Gastrocnemius medialis (tissue), 4 donors: ENCODE results near the gene C1QTNF6. TPM values are rescaled to one million over a fixed set of nuclear protein-coding genes. Genes with fewer than 3 reads are reported as not detected.

Source experiments
- ATAC-seq, 2 donors: fragments of 150-250 bp; one replicate each; pipeline ENCODE4 v1.9.1; 2016
- DNase-seq, 2 donors: peaks; one replicate each; pipeline ENCODE4 v3.0.0-alpha.2; 2019
- H3K27ac ChIP-seq, 4 donors: fragments of 200-600 bp; sonication (generic); 1 replicate in 1 of 4; 2 replicates in 3 of 4; pipeline ENCODE4 v1.5.1; 2016 to 2018; ENCODE audit warnings: mild to moderate bottlenecking in 2 of 4, moderate library complexity in 1 of 4
- H3K27me3 ChIP-seq, 3 donors: fragments of 200-600 bp; sonication (generic) in 2 of 3; 1 replicate in 1 of 3; 2 replicates in 2 of 3; pipeline versions ENCODE4 v1.5.1 to v1.6.0; 2016 to 2019; ENCODE audit warnings: mild to moderate bottlenecking in 1 of 3, moderate library complexity in 1 of 3
- H3K36me3 ChIP-seq, 2 donors: fragments of 200-600 bp; sonication (generic) in 1 of 2; one replicate each; pipeline ENCODE4 v1.5.1; 2017 to 2018
- H3K4me1 ChIP-seq, 2 donors: fragments of 200-600 bp; sonication (generic) in 1 of 2; one replicate each; pipeline ENCODE4 v1.5.1; 2016 to 2017; ENCODE audit warnings: mild to moderate bottlenecking in 2 of 2
- H3K4me3 ChIP-seq, 4 donors: fragments of 200-600 bp; sonication (generic) in 3 of 4; 1 replicate in 1 of 4; 2 replicates in 3 of 4; pipeline ENCODE4 v1.5.1; 2016 to 2019; ENCODE audit warnings: mild to moderate bottlenecking in 2 of 4
- H3K9me3 ChIP-seq, 3 donors: fragments of 200-600 bp; sonication (generic) in 2 of 3; 1 replicate in 1 of 3; 2 replicates in 2 of 3; pipeline ENCODE4 v1.5.1; 2016 to 2019
- CTCF ChIP-seq, 5 experiments: fragments of 450-650 bp in 3 of 5; fragments of 200-600 bp in 2 of 5; sonication (generic) in 2 of 5; IDR thresholded peaks in 4 of 5; conservative IDR thresholded peaks in 1 of 5; 1 replicate in 4 of 5; 2 replicates in 1 of 5; pipeline ENCODE4 v1.5.1; 2016 to 2019; ENCODE audit warnings: antibody characterized with exemption in 5 of 5, mild to moderate bottlenecking in 3 of 5, moderate library complexity in 3 of 5
- POLR2A ChIP-seq, 2 donors: fragments of 450-650 bp; IDR thresholded peaks; one replicate each; pipeline ENCODE4 v1.6.1; 2017; ENCODE audit warnings: antibody characterized with exemption in 2 of 2, mild to moderate bottlenecking in 2 of 2, moderate library complexity in 2 of 2
- in situ Hi-C, 4 donors: fragments of 200-750 bp; cut with MboI; loops; one replicate each; pipeline versions ENCODE4 v1.15.0 to v1.8.0; 2017; ENCODE audit warnings: low sequenced_read_pairs in 4 of 4
- intact Hi-C: fragments of 100-400 bp; cut with DNase I; formaldehyde crosslinking; loops from one replicate; pipeline ENCODE4 v1.15.1; 2023; ENCODE audit warnings: low total_unique reads
- total RNA-seq, 4 donors: library from RNA; depleted of rRNA; stranded (reverse); fragments of >200 nt; gene quantifications; one replicate each; pipeline versions ENCODE4 v1.1.0 to v1.2.3, GENCODE V29; 2016

Gene C1QTNF6
- total RNA-seq, 4 donors from 2014 or later: 0.46 to 1.00 (median 0.84) TPM

GRCh38 chr22:37210041-37210803, 22.2 kb upstream of the C1QTNF6 start:
- in situ Hi-C loops (loop anchor here in 1 of 4 donors (25.0 kb wide), 1 partner anchor 123 kb away; no protein-coding TSS in a partner anchor), intact Hi-C loops (no loop called here)
- no peak for DNase-seq
- TF ChIP-seq CTCF (IDR thresholded peaks at IDR 0.05 in 4 of 5, conservative IDR thresholded peaks at IDR 0.05 in 1 of 5) (no peak), POLR2A (IDR thresholded peaks at IDR 0.05) (no peak)
- no peak for ATAC-seq
- no peak overlapping the region for H3K4me3 ChIP-seq
- H3K9me3 ChIP-seq: no peaks in the 10 kb centered on the region
- no peak overlapping the region for H3K27ac ChIP-seq
- H3K27me3 ChIP-seq: peaks cover 0 to 7% (median 3%) of the 10 kb centered on the region in 3 donors
- H3K4me1 ChIP-seq: no peaks in the 10 kb centered on the region
- no peaks in the 10 kb centered on the region for H3K36me3 ChIP-seq

GRCh38 chr22:37209140-37209845, 21.2 kb upstream of the C1QTNF6 start:
- H3K27ac ChIP-seq: no peak overlapping the region
- DNase-seq (no peak), ATAC-seq (no peak)
- H3K4me1 ChIP-seq: no peaks in the 10 kb centered on the region
- peaks cover 0 to 7% (median 3%) of the 10 kb centered on the region in 3 donors for H3K27me3 ChIP-seq
- in situ Hi-C loops: loop anchor here in 1 of 4 donors (25.0 kb wide), 1 partner anchor 122 kb away; no protein-coding TSS in a partner anchor
- TF ChIP-seq CTCF (IDR thresholded peaks at IDR 0.05 in 4 of 5, conservative IDR thresholded peaks at IDR 0.05 in 1 of 5) (no peak), POLR2A (IDR thresholded peaks at IDR 0.05) (no peak)
- intact Hi-C loops: no loop called here
- H3K9me3 ChIP-seq: no peaks in the 10 kb centered on the region
- H3K4me3 ChIP-seq: no peak overlapping the region
- H3K36me3 ChIP-seq: no peaks in the 10 kb centered on the region

- in situ Hi-C loops (loop anchor here in 1 of 4 donors (25.0 kb wide), 1 partner anchor 121 kb away; no protein-coding TSS in a partner anchor), intact Hi-C loops (no loop called here)
- Histone ChIP-seq H3K4me1 (no peaks in the 10 kb centered on the region), H3K9me3 (no peaks in the 10 kb centered on the region), H3K27ac (no peak overlapping the region), H3K27me3 (peaks cover 0 to 7% (median 3%) of the 10 kb centered on the region in 3 donors), H3K4me3 (no peak overlapping the region), H3K36me3 (no peaks in the 10 kb centered on the region)
- no peak for TF ChIP-seq CTCF (IDR thresholded peaks at IDR 0.05 in 4 of 5, conservative IDR thresholded peaks at IDR 0.05 in 1 of 5)
- TF ChIP-seq POLR2A (IDR thresholded peaks at IDR 0.05): no peak
- ATAC-seq (no peak), DNase-seq (no peak)
These were observed 20.5 kb upstream of the C1QTNF6 start for GRCh38 chr22:37208401-37209139.

GRCh38 chr22:37207981-37208380, 19.9 kb upstream of the C1QTNF6 start:
- DNase-seq (no peak), ATAC-seq (no peak)
- Histone ChIP-seq H3K4me1 (no peaks in the 10 kb centered on the region), H3K27me3 (peaks cover 0 to 7% (median 3%) of the 10 kb centered on the region in 3 donors), H3K4me3 (no peak overlapping the region), H3K27ac (no peak overlapping the region), H3K36me3 (no peaks in the 10 kb centered on the region), H3K9me3 (no peaks in the 10 kb centered on the region)
- TF ChIP-seq CTCF (IDR thresholded peaks at IDR 0.05 in 4 of 5, conservative IDR thresholded peaks at IDR 0.05 in 1 of 5) (no peak), POLR2A (IDR thresholded peaks at IDR 0.05) (no peak)
- in situ Hi-C loops (loop anchor here in 1 of 4 donors (25.0 kb wide), 1 partner anchor 121 kb away; no protein-coding TSS in a partner anchor), intact Hi-C loops (no loop called here)
